GM23248 (cell line): ENCODE measurements around the gene CDH16.

Experiments used
- EZH2 ChIP-seq: fragments of 200-600 bp; sonication (generic); IDR thresholded peaks from 2 replicates; pipeline ENCODE4 v1.6.1; 2018; ENCODE audit warnings: antibody characterized with exemption, mild to moderate bottlenecking; ENCODE audit not compliant: insufficient read depth, poor library complexity, severe bottlenecking
- EZH2phosphoT487 ChIP-seq: fragments of 200-600 bp; sonication (generic); IDR thresholded peaks from 2 replicates; pipeline ENCODE4 v1.6.1; 2018; ENCODE audit warnings: antibody characterized with exemption, moderate library complexity, mild to moderate bottlenecking, low read depth; ENCODE audit not compliant: insufficient read depth

DNA sequence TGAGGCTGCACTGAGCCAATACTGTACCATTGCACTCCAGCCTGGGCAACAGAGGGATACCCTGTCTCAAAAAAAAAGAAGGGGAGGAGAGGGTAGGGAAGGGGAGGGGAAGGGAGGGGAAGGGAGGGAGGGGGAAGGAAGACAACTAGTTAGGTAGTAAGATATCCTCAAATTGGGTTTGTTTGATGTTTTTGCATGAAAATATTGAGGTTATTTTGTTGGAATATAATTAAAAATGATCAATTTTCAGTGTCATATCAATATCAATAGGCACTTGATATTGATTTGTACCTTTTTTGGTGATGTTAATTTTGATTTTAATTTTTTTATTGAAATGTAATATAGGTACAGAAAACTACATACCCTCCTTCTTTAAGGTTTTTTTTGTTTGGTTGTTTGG, 55.0 kb downstream of the CDH16 start:
- TF ChIP-seq EZH2phosphoT487 (no peak), EZH2 (no peak)
